Duodenal mucosa (tissue), 2 donors: ENCODE data around the gene GRIA2.
"Not testable (repeated sequence)": the region's sequence is repeated elsewhere in the genome, so short reads cannot be mapped to it uniquely, and the experiment has no call there.

Experiments
- H3K27ac ChIP-seq: one replicate; pipeline ENCODE4 v1.7.0; 2013; ENCODE audit warnings: low read depth, low read length
- H3K27me3 ChIP-seq, 2 donors: one replicate each; pipeline ENCODE4 v1.7.0; 2013; ENCODE audit warnings: low read length in 2 of 2, control low read depth in 1 of 2; ENCODE audit not compliant: insufficient read depth in 2 of 2, control insufficient read depth in 1 of 2
- H3K36me3 ChIP-seq, 2 donors: one replicate each; pipeline ENCODE4 v1.7.0; 2013; ENCODE audit warnings: low read length in 2 of 2, control low read depth in 1 of 2; ENCODE audit not compliant: insufficient read depth in 2 of 2, control insufficient read depth in 1 of 2
- H3K4me1 ChIP-seq, 2 donors: one replicate each; pipeline ENCODE4 v1.7.0; 2013; ENCODE audit warnings: low read length in 2 of 2, control low read depth in 1 of 2; ENCODE audit not compliant: insufficient read depth in 2 of 2, control insufficient read depth in 1 of 2
- H3K4me3 ChIP-seq, 2 donors: one replicate each; pipeline ENCODE4 v1.7.0; 2013; ENCODE audit warnings: low read length in 2 of 2, low read depth in 1 of 2
- H3K9ac ChIP-seq, 2 donors: one replicate each; pipeline ENCODE4 v1.7.0; 2013; ENCODE audit warnings: low read length in 2 of 2, low read depth in 1 of 2
- H3K9me3 ChIP-seq, 2 donors: one replicate each; pipeline ENCODE4 v1.7.0; 2013; ENCODE audit warnings: low read length in 2 of 2, control low read depth in 1 of 2; ENCODE audit not compliant: control insufficient read depth in 1 of 2

The GRIA2 gene

GRCh38 chr4:157220371-157220881 is at the start of gene GRIA2:
GRIA2 (plus strand) TSS chr4:157220728; CDS start chr4:157221043, 315 bp downstream.
- Histone ChIP-seq H3K9ac (no peak within 1 kb of the TSS), H3K27me3 (peaks cover 15 to 47% of the 10 kb centered on the region in 2 donors), H3K4me3 (no peak within 1 kb of the TSS), H3K4me1 (no peaks in the 10 kb centered on the region), H3K27ac (no peak within 1 kb of the TSS), H3K9me3 (no peaks in the 10 kb centered on the region), H3K36me3 (no peaks in the 10 kb centered on the region)

- Histone ChIP-seq H3K36me3 (no peaks in the 10 kb centered on the region), H3K27me3 (no peaks in the 10 kb centered on the region), H3K4me3 (no peak overlapping the region), H3K9ac (no peak overlapping the region), H3K27ac (no peak overlapping the region), H3K4me1 (no peaks in the 10 kb centered on the region), H3K9me3 (no peaks in the 10 kb centered on the region)
These were observed 48.5 kb upstream of the GRIA2 start for GRCh38 chr4:157172011-157172410.

GRCh38 chr4:157180268-157180667 is 40.3 kb upstream of the GRIA2 start:
- not testable (repeated sequence) for H3K9ac ChIP-seq, H3K27ac ChIP-seq, H3K9me3 ChIP-seq, H3K27me3 ChIP-seq, H3K4me3 ChIP-seq, H3K4me1 ChIP-seq, H3K36me3 ChIP-seq

- H3K4me3 ChIP-seq: no peak overlapping the region
- no peaks in the 10 kb centered on the region for H3K9me3 ChIP-seq
- H3K27me3 ChIP-seq: no peaks in the 10 kb centered on the region
- H3K9ac ChIP-seq: no peak overlapping the region
- no peaks in the 10 kb centered on the region for H3K36me3 ChIP-seq
- H3K27ac ChIP-seq: no peak overlapping the region
- H3K4me1 ChIP-seq: no peaks in the 10 kb centered on the region
These were observed 36.2 kb upstream of the GRIA2 start for GRCh38 chr4:157184300-157184699.

GRCh38 chr4:157185363-157185762 is 35.2 kb upstream of the GRIA2 start:
- Histone ChIP-seq H3K4me3 (no peak overlapping the region), H3K27me3 (no peaks in the 10 kb centered on the region), H3K36me3 (no peaks in the 10 kb centered on the region), H3K27ac (no peak overlapping the region), H3K9me3 (no peaks in the 10 kb centered on the region), H3K9ac (no peak overlapping the region), H3K4me1 (no peaks in the 10 kb centered on the region)

GRCh38 chr4:157195374-157195773 is 25.2 kb upstream of the GRIA2 start:
- Histone ChIP-seq H3K9ac (no peak overlapping the region), H3K27ac (no peak overlapping the region), H3K27me3 (no peaks in the 10 kb centered on the region), H3K9me3 (no peaks in the 10 kb centered on the region), H3K36me3 (no peaks in the 10 kb centered on the region), H3K4me3 (no peak overlapping the region), H3K4me1 (no peaks in the 10 kb centered on the region)

GRCh38 chr4:157196046-157196445 is 24.5 kb upstream of the GRIA2 start:
- H3K4me1 ChIP-seq: no peaks in the 10 kb centered on the region
- H3K27me3 ChIP-seq: no peaks in the 10 kb centered on the region
- no peaks in the 10 kb centered on the region for H3K36me3 ChIP-seq
- H3K4me3 ChIP-seq: no peak overlapping the region
- no peak overlapping the region for H3K9ac ChIP-seq
- no peak overlapping the region for H3K27ac ChIP-seq
- H3K9me3 ChIP-seq: no peaks in the 10 kb centered on the region

- Histone ChIP-seq H3K9ac (no peak overlapping the region), H3K4me3 (no peak overlapping the region), H3K27me3 (no peaks in the 10 kb centered on the region), H3K9me3 (no peaks in the 10 kb centered on the region), H3K27ac (no peak overlapping the region), H3K36me3 (no peaks in the 10 kb centered on the region), H3K4me1 (no peaks in the 10 kb centered on the region)
These were observed 15.8 kb upstream of the GRIA2 start for GRCh38 chr4:157204634-157205244.

GRCh38 chr4:157217708-157218107 is 2.8 kb upstream of the GRIA2 start:
- Histone ChIP-seq H3K4me1 (no peaks in the 10 kb centered on the region), H3K4me3 (no peak overlapping the region), H3K27ac (no peak overlapping the region), H3K9ac (no peak overlapping the region), H3K27me3 (peaks cover 15 to 37% of the 10 kb centered on the region in 2 donors), H3K9me3 (no peaks in the 10 kb centered on the region), H3K36me3 (no peaks in the 10 kb centered on the region)

- H3K9me3 ChIP-seq: no peaks in the 10 kb centered on the region
- H3K4me3 ChIP-seq: no peak overlapping the region
- H3K36me3 ChIP-seq: no peaks in the 10 kb centered on the region
- no peak overlapping the region for H3K27ac ChIP-seq
- no peaks in the 10 kb centered on the region for H3K4me1 ChIP-seq
- H3K27me3 ChIP-seq: peaks cover 15 to 47% of the 10 kb centered on the region in 2 donors
- no peak overlapping the region for H3K9ac ChIP-seq
These were observed 687 bp upstream of the GRIA2 start for GRCh38 chr4:157219711-157220370.
